Tracheal epithelial cell (primary cell): ENCODE results near the gene RPS6KC1. TPM values are rescaled to one million over a fixed set of nuclear protein-coding genes. Genes with fewer than 3 reads are reported as not detected.

Experiments used
- total RNA-seq: library from RNA; depleted of rRNA; stranded (reverse); fragments of >200 nt; gene quantifications from 2 replicates; pipeline ENCODE4 v1.2.1, GENCODE V29; 2014

RPS6KC1 gene, protein sequence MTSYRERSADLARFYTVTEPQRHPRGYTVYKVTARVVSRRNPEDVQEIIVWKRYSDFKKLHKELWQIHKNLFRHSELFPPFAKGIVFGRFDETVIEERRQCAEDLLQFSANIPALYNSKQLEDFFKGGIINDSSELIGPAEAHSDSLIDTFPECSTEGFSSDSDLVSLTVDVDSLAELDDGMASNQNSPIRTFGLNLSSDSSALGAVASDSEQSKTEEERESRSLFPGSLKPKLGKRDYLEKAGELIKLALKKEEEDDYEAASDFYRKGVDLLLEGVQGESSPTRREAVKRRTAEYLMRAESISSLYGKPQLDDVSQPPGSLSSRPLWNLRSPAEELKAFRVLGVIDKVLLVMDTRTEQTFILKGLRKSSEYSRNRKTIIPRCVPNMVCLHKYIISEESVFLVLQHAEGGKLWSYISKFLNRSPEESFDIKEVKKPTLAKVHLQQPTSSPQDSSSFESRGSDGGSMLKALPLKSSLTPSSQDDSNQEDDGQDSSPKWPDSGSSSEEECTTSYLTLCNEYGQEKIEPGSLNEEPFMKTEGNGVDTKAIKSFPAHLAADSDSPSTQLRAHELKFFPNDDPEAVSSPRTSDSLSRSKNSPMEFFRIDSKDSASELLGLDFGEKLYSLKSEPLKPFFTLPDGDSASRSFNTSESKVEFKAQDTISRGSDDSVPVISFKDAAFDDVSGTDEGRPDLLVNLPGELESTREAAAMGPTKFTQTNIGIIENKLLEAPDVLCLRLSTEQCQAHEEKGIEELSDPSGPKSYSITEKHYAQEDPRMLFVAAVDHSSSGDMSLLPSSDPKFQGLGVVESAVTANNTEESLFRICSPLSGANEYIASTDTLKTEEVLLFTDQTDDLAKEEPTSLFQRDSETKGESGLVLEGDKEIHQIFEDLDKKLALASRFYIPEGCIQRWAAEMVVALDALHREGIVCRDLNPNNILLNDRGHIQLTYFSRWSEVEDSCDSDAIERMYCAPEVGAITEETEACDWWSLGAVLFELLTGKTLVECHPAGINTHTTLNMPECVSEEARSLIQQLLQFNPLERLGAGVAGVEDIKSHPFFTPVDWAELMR
- 13.0 and 17.8 TPM in 2 replicates for total RNA-seq

DNA sequence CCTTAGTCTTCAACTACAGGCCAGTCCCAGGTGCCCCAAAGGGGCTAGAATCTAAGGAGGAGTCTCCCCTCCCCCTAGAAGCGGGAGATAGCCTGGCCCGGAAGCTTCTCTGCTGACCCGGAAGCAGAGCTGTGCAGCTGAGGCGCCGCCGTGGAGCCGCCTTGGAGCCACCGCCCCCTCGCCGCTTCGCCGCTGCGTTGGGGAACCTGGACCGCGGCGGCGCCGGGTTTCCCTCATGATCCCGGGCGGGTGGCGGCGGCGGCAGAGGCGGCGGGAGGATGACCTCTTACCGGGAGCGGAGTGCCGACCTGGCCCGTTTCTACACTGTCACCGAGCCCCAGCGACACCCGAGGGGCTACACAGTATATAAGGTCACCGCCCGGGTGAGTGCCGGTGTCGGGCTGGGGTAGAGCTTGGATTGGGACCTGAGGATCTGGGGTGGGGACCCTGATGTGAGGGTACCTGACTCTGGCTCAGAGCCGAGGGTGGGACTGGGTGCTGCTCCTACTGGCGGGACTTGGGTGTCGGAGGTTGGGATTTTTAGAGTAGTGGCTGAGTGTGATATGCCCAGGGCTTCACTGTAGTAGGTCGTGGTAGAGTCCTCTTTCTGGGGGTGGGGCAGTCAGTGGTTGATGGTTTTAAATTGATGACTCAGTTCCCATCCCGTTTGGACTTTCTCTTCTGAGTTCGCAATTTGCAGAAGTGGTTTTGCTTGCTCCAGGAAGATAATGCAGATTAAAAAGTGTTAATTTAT lies at the start of gene RPS6KC1:
Gene RPS6KC1, plus strand, starts transcription at position 115 of the 754 bp plus-strand sequence. Its CDS starts 164 bp downstream, at position 279.

GRCh38 chr1:213015099-213016050 lies 35.7 kb upstream of the RPS6KC1 start, which contains the start of gene ANGEL2:
Gene ANGEL2, minus strand, starts transcription at chr1:213015867. Its CDS starts 196 bp downstream, at chr1:213015671.

Other genes starting within 250 kb of the RPS6KC1 start
- not detected in 2 replicates for gene SPATA45, start 203.6 kb upstream of the RPS6KC1 start, total RNA-seq
- 10.9 and 12.0 TPM in 2 replicates for gene FLVCR1, start 193.0 kb upstream of the RPS6KC1 start, total RNA-seq
- gene VASH2, start 100.7 kb upstream of the RPS6KC1 start, total RNA-seq, result 0.24 TPM in 1 of 2 replicates, not detected in the other
- 22.7 and 35.0 TPM in 2 replicates for gene ANGEL2, start 35.4 kb upstream of the RPS6KC1 start, total RNA-seq